Ovary (tissue), 9 donors: Measurements from ENCODE around the gene SGCD. TPM values are rescaled to one million over a fixed set of nuclear protein-coding genes. Genes with fewer than 3 reads are reported as not detected.

Experiments used
- DNase-seq, 5 donors: peaks; one replicate each; pipeline ENCODE4 v3.0.0-alpha.2; 2019 to 2020
- H3K27ac ChIP-seq, 2 donors: fragments of 200-600 bp; one replicate each; pipeline versions ENCODE4 v1.5.1 to v1.8.0; 2019 to 2022
- H3K27me3 ChIP-seq: fragments of 200-600 bp; one replicate; pipeline ENCODE4 v1.8.0; 2022
- H3K36me3 ChIP-seq: fragments of 200-600 bp; sonication (generic); one replicate; pipeline ENCODE4 v1.5.1; 2019
- H3K4me1 ChIP-seq: one replicate; pipeline ENCODE4 v1.8.1; 2013; ENCODE audit warnings: mild to moderate bottlenecking, moderate library complexity; ENCODE audit not compliant: insufficient read depth
- H3K4me3 ChIP-seq: fragments of 200-600 bp; sonication (generic); one replicate; pipeline ENCODE4 v1.5.1; 2017
- H3K9me3 ChIP-seq, 2 donors: fragments of 200-600 bp in 1 of 2; sonication (generic) in 1 of 2; one replicate each; pipeline versions ENCODE4 v1.5.1 to v1.8.1; 2013 to 2019; ENCODE audit warnings: mild to moderate bottlenecking in 1 of 2, moderate library complexity in 1 of 2
- CTCF ChIP-seq, 3 donors: fragments of 450-650 bp in 2 of 3; fragments of 200-600 bp in 1 of 3; IDR thresholded peaks; one replicate each; pipeline versions ENCODE4 v1.5.1 to v1.8.0; 2016 to 2022; ENCODE audit warnings: antibody characterized with exemption in 3 of 3, mild to moderate bottlenecking in 1 of 3
- EP300 ChIP-seq: sonication (generic); formaldehyde crosslinking; IDR thresholded peaks from one replicate; pipeline ENCODE4 v1.6.1; 2017; ENCODE audit warnings: antibody characterized with exemption
- POLR2A ChIP-seq: fragments of 450-650 bp; IDR thresholded peaks from one replicate; pipeline ENCODE4 v1.6.1; 2017; ENCODE audit warnings: antibody characterized with exemption, mild to moderate bottlenecking, moderate library complexity
- WGBS, 3 donors: extraction: QIAGEN DNeasy Blood & Tissue Kit in 1 of 3; methylation state at CpG; one replicate each; pipeline versions ENCODE4 v1.1.5 to v1.1.7; 2013 to 2017; 5-methylcytosine and 5-hydroxymethylcytosine counted together
- intact Hi-C, 4 donors: fragments of 100-400 bp; cut with DNase I; formaldehyde crosslinking; loops; one replicate each; pipeline versions ENCODE4 v1.11.0 to v1.15.1; 2022 to 2023
- polyA plus RNA-seq, 2 donors: library from polyadenylated mRNA; stranded (reverse); fragments of 200-250 nt in 1 of 2; fragments of 350-450 nt in 1 of 2; fragmentation: Illumina TruSeq in 1 of 2; extraction: RNeasy Lipid Tissue Mini Kit (QIAGEN cat#74804) in 1 of 2; gene quantifications; one replicate each; pipeline ENCODE4 v1.2.3, GENCODE V29; 2013 to 2014
- total RNA-seq, 7 donors: library from RNA; depleted of rRNA in 2 of 7; stranded (reverse); fragments of >200 nt in 2 of 7; fragmentation: NEBNext Ultra II Directional in 3 of 7; extraction: Animal tissue kit (Norgen Biotek cat#: 25700) in 3 of 7; gene quantifications; one replicate each; pipeline versions ENCODE4 v1.1.0 to v1.2.4, GENCODE V29; 2016 to 2023
- donor health status: DM: no; HTN: no; CAD: no; lungs with moderate emphysema.
- donor health status: DM: no; HTN: no; CAD: no.
- donor health status: Bipolar disorder and iron deficiency.
- donor health status: DM: yes; HTN: yes; CAD: no.
- donor health status: DM: no; HTN: no; CAD: no.
- donor health status: DM: yes; HTN: yes; CAD: no.

SGCD gene
- total and polyA plus RNA-seq, 9 donors = 3.7 to 24.0 (median 12.9) TPM

- DNase-seq = no peak
- H3K4me3 ChIP-seq = no peak overlapping the region
- no peaks in the 10 kb centered on the region for H3K36me3 ChIP-seq
- no peaks in the 10 kb centered on the region for H3K9me3 ChIP-seq
- H3K27ac ChIP-seq = no peak overlapping the region
- TF ChIP-seq CTCF (IDR thresholded peaks at IDR 0.05) (no peak), POLR2A (no peak), EP300 (no peak)
- WGBS, 3 donors = 89 to 94% (median 89%) methylated on average over 5 of the region's 5 CpGs
- no peaks in the 10 kb centered on the region for H3K27me3 ChIP-seq
- H3K4me1 ChIP-seq = no peaks in the 10 kb centered on the region
- intact Hi-C loops = no loop called here
Observed at GRCh38 chr5:156741516-156741915, 414.6 kb downstream of the SGCD start.

- H3K4me3 ChIP-seq = no peak overlapping the region
- WGBS, 3 donors = 91 to 94% (median 94%) methylated on average over 3 of the region's 3 CpGs
- no peak overlapping the region for H3K27ac ChIP-seq
- no peaks in the 10 kb centered on the region for H3K4me1 ChIP-seq
- intact Hi-C loops = no loop called here
- DNase-seq = no peak
- no peaks in the 10 kb centered on the region for H3K36me3 ChIP-seq
- no peaks in the 10 kb centered on the region for H3K9me3 ChIP-seq
- H3K27me3 ChIP-seq = no peaks in the 10 kb centered on the region
- no peak for TF ChIP-seq CTCF (IDR thresholded peaks at IDR 0.05)
Observed at GRCh38 chr5:156753846-156754245, 426.9 kb downstream of the SGCD start.

- DNase-seq = no peak
- Histone ChIP-seq H3K36me3 (no peaks in the 10 kb centered on the region), H3K27ac (no peak overlapping the region), H3K27me3 (no peaks in the 10 kb centered on the region), H3K4me3 (no peak overlapping the region), H3K9me3 (no peaks in the 10 kb centered on the region), H3K4me1 (no peaks in the 10 kb centered on the region)
- 86 to 94% (median 91%) methylated on average over 3 of the region's 3 CpGs for WGBS, 3 donors
- intact Hi-C loops = no loop called here
- TF ChIP-seq POLR2A = no peak
- no peak for TF ChIP-seq EP300
- no peak for TF ChIP-seq CTCF (IDR thresholded peaks at IDR 0.05)
Observed at GRCh38 chr5:156755421-156756087, 428.6 kb downstream of the SGCD start.

- H3K36me3 ChIP-seq = no peaks in the 10 kb centered on the region
- H3K27ac ChIP-seq = no peak overlapping the region
- WGBS, 3 donors = 65 to 71% (median 71%) methylated on average over 2 of the region's 2 CpGs
- no peaks in the 10 kb centered on the region for H3K9me3 ChIP-seq
- H3K27me3 ChIP-seq = no peaks in the 10 kb centered on the region
- intact Hi-C loops = no loop called here
- H3K4me3 ChIP-seq = no peak overlapping the region
- H3K4me1 ChIP-seq = no peaks in the 10 kb centered on the region
- TF ChIP-seq CTCF (IDR thresholded peaks at IDR 0.05) (no peak), EP300 (no peak), POLR2A (no peak)
- no peak for DNase-seq
Observed at GRCh38 chr5:156758011-156758791, 431.2 kb downstream of the SGCD start.
